Left ventricle myocardium inferior (tissue), 1 donor: ENCODE data around the gene STING1. TPM values are rescaled to one million over a fixed set of nuclear protein-coding genes. Genes with fewer than 3 reads are reported as not detected.

Experiments used
- DNase-seq: peaks from one replicate; pipeline ENCODE4 v3.0.0-alpha.2; 2020
- H3K27ac ChIP-seq: fragments of 200-600 bp; replicated peaks from 2 replicates; pipeline ENCODE4 v1.8.0; 2021
- H3K27me3 ChIP-seq: fragments of 200-600 bp; 2 replicates; pipeline ENCODE4 v1.8.0; 2021; ENCODE audit warnings: low read depth
- H3K36me3 ChIP-seq: fragments of 200-600 bp; 2 replicates; pipeline ENCODE4 v1.8.0; 2021
- H3K4me1 ChIP-seq: fragments of 200-600 bp; 2 replicates; pipeline ENCODE4 v1.8.0; 2021
- H3K4me3 ChIP-seq: fragments of 200-600 bp; 2 replicates; pipeline ENCODE4 v1.8.0; 2021; ENCODE audit warnings: mild to moderate bottlenecking, moderate library complexity
- H3K9me3 ChIP-seq: fragments of 200-600 bp; replicated peaks from 2 replicates; pipeline ENCODE4 v1.8.0; 2021
- intact Hi-C: fragments of 100-400 bp; cut with micrococcal nuclease; formaldehyde crosslinking; loops from one replicate; pipeline ENCODE4 v1.11.0; 2022
- total RNA-seq: library from RNA; stranded (reverse); fragmentation: NEBNext Ultra II Directional; extraction: Animal tissue kit (Norgen Biotek cat#: 25700); gene quantifications from one replicate; pipeline ENCODE4 v1.2.1, GENCODE V29; 2021
- TF ChIP-seq, protein P1 (sequence below): fragments of 200-600 bp; IDR thresholded peaks from 2 replicates; pipeline ENCODE4 v1.8.0; 2021; ENCODE audit warnings: antibody characterized with exemption, mild to moderate bottlenecking, borderline replicate concordance
- donor health status: DM: no; HTN: yes; CAD: no; lungs with severe emphysema.

STING1 gene
- total RNA-seq, 1 donor from 2014 or later, result 55.3 TPM

DNA sequence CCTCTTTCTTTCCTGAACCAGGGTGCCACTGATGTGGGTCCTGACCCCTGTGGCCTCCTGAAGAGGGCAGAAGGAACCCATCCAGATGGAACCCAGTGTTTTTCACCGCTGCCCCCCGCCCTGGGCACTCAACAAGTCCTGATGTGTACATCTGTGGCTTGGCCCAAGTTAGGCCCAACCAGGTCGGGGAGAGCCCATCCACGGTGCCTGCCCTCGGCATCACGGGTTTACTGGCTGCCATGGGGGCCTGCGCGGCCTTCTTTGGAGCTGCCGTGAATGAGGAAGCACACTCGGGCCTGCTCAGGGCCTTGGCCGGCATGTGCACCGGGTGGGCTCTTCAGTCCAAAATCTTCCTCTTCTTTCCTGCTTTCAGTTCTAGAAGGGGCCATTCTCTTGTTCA lies 25.8 kb downstream of the STING1 start:
- no peak overlapping the region for H3K27ac ChIP-seq
- no peak for DNase-seq
- no peaks in the 10 kb centered on the region for H3K9me3 ChIP-seq
- H3K4me3 ChIP-seq, result no peak overlapping the region
- H3K36me3 ChIP-seq, result peaks cover 4% of the 10 kb centered on the region
- H3K4me1 ChIP-seq, result peaks cover 34% of the 10 kb centered on the region
- TF ChIP-seq, protein P1, sequence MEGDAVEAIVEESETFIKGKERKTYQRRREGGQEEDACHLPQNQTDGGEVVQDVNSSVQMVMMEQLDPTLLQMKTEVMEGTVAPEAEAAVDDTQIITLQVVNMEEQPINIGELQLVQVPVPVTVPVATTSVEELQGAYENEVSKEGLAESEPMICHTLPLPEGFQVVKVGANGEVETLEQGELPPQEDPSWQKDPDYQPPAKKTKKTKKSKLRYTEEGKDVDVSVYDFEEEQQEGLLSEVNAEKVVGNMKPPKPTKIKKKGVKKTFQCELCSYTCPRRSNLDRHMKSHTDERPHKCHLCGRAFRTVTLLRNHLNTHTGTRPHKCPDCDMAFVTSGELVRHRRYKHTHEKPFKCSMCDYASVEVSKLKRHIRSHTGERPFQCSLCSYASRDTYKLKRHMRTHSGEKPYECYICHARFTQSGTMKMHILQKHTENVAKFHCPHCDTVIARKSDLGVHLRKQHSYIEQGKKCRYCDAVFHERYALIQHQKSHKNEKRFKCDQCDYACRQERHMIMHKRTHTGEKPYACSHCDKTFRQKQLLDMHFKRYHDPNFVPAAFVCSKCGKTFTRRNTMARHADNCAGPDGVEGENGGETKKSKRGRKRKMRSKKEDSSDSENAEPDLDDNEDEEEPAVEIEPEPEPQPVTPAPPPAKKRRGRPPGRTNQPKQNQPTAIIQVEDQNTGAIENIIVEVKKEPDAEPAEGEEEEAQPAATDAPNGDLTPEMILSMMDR, result no peak
- intact Hi-C loops, result no loop called here
- no peaks in the 10 kb centered on the region for H3K27me3 ChIP-seq

DNA sequence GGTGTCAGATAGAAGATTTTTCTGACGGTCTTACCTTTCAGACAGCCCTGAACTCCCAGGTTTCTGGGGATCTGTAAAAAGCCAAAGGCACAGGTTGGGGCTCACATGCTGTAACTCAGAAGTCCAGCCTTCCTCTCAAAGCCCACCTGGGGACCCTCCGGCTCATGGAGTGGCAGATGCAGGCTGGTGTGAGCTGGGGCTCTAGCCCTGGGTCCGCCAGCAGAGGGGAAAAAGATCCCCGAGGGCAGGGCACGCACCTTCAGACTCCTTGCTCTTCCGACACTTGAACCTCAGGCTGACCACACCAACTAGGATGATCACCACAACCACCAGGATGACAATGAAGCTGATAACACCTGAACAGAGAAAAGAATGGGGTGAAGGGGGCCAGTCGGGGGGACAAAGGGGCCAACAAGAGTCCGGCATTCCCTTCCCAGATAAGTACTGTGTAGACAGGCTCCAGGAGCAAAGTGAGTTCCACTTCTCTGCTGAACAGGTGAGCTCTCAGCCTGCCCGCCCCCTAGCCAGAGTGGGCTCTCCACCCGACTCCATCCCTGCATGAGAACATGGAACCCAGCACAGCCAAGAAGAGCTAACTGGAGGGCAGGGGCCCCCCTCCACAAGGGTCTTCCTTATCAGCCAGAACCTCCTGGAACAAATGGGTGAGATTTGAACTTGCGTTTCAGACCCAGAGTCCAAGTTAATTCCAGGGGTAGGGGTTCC lies 27.8 kb downstream of the STING1 start:
- Histone ChIP-seq H3K36me3 (peaks cover 4% of the 10 kb centered on the region), H3K4me3 (no peak overlapping the region), H3K4me1 (peaks cover 23% of the 10 kb centered on the region), H3K9me3 (no peaks in the 10 kb centered on the region), H3K27me3 (no peaks in the 10 kb centered on the region), H3K27ac (no peak overlapping the region)
- intact Hi-C loops, result no loop called here
- TF ChIP-seq, protein P1, result no peak
- DNase-seq, result no peak

DNA sequence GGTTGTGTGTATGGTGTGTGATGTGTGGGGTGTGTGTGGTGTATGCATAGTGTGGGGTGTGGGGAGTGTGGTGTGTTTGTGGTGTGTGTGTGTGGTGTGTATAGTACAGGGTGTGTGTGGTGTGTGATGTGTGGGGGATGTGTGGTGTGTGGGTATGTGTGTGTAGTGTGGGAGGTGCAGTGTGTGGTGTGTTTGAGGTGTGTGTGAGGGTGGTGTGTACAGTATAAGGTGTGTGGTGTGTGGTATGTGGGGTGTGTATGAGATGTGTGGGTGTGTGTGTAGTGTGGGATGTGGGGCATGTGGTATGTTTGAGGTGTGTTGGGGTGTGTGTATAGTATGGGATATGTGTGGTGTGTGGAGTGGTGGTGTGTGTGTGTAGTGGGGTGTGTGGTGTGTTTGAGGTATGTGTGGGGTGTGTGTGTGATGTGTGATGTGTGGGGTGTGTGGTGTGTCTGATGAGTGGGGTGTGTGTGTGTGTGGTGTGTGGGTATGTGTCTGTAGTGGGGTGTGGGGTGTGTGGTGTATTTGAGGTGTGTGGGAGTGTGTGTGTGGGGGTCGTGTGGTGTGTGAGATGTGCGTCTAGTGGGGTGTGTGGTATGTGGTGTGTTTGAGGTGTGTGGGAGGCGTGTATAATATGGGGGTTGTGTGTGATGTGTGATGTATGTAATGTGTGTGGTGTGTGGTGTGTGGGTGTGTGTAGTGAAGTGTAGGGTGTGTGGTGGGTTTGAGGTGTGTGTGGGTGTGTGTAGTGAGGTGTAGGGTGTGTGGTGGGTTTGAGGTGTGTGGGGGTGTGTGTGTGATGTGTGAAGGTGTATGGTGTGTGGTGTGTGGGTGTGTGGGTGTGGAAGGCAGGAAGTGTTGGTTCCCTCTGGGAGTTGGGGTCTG lies 28.6 kb downstream of the STING1 start:
- no peaks in the 10 kb centered on the region for H3K9me3 ChIP-seq
- TF ChIP-seq, protein P1, result no peak
- intact Hi-C loops, result no loop called here

DNA sequence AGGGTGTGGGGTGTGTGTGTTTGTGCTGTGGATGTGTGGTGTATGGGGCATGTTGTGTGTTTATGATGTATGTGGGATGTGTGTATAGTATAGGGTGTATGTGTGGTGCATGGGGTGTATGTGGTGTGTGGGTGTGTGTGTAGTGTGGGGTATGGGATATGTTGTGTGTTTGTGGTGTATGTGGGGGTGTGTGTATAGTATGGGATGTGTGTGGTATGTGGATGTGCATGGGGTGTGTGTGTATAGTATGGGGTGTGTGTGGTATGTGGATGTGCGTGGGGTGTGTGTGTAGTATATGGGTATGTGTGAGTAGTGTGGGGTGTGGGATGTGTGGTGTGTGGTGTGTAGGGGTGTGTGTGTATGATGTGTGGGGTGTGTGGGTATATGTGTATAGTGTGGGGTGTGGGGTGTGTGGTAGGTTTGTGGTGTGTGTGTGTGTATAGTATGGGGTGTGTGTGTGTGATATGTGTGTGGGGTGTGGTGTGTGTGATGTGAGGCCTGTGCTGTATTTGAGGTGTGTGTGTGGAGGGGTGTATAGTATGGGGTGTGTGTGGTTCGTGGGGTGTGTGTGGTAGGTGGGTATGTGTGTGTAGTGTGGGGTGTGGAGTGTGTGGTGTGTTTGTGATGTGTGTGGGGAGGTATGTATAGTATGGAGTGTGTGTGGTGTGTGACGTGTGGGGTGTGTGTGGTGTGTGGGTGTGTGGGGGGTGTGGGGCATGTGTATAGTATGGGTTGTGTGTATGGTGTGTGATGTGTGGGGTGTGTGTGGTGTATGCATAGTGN lies 30.5 kb downstream of the STING1 start:
- TF ChIP-seq, protein P1, result no peak
- Histone ChIP-seq H3K27ac (no peak overlapping the region), H3K36me3 (no peaks in the 10 kb centered on the region), H3K4me1 (peaks cover 9% of the 10 kb centered on the region), H3K27me3 (no peaks in the 10 kb centered on the region), H3K9me3 (no peaks in the 10 kb centered on the region), H3K4me3 (no peak overlapping the region)
- no peak for DNase-seq
- intact Hi-C loops, result no loop called here

More for the DNA sequence above, 28.6 kb downstream of the STING1 start:
- Histone ChIP-seq H3K36me3 (peaks cover 4% of the 10 kb centered on the region), H3K27me3 (no peaks in the 10 kb centered on the region), H3K4me1 (peaks cover 15% of the 10 kb centered on the region), H3K4me3 (no peak overlapping the region), H3K27ac (no peak overlapping the region)
- no peak for DNase-seq

DNA sequence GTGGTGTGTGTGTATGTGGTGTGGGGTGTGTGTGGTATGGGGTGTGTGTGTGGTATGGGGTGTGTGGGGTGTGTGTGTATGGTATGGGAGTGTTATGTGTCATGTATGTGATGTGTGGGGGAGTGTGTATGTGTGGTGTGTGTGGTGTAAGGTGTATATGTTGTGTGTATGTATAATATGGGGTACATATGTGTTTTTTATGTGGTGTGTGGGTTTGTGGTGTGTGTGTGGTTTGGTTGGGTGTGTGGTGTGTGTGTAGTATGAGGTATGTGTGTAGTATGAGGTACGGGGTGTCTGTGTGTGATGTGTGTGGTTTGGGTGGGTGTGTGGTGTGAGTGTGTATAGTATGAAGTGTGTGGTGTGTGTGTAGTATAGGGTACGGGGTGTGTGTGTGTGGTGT lies 31.4 kb downstream of the STING1 start:
- TF ChIP-seq, protein P1, result no peak
- no peak for DNase-seq
- Histone ChIP-seq H3K4me3 (no peak overlapping the region), H3K27ac (no peak overlapping the region), H3K4me1 (peaks cover 15% of the 10 kb centered on the region), H3K27me3 (no peaks in the 10 kb centered on the region), H3K9me3 (no peaks in the 10 kb centered on the region), H3K36me3 (no peaks in the 10 kb centered on the region)
- intact Hi-C loops, result no loop called here
